HFFc6 (cell line): Measurements from ENCODE around the gene HIRA. TPM values are rescaled to one million over a fixed set of nuclear protein-coding genes. Genes with fewer than 3 reads are reported as not detected.

Experiments used
- DNase-seq: peaks from one replicate; pipeline ENCODE4 v3.0.0-alpha.2; 2018
- H3K27ac Mint-ChIP-seq: 2 replicates; pipeline ENCODE4 v1.8.0; 2020; ENCODE audit warnings: mild to moderate bottlenecking, mixed read lengths
- H3K27me3 Mint-ChIP-seq: 2 replicates; pipeline ENCODE4 v1.8.0; 2021; ENCODE audit warnings: mild to moderate bottlenecking, moderate library complexity, mixed read lengths; ENCODE audit not compliant: insufficient read depth
- H3K36me3 Mint-ChIP-seq: 2 replicates; pipeline ENCODE4 v1.8.0; 2021; ENCODE audit warnings: low read depth, mixed read lengths
- H3K4me1 Mint-ChIP-seq: 2 replicates; pipeline ENCODE4 v1.8.0; 2020; ENCODE audit warnings: low read depth, mixed read lengths
- H3K4me3 Mint-ChIP-seq: 2 replicates; pipeline ENCODE4 v1.8.0; 2020; ENCODE audit warnings: mild to moderate bottlenecking, moderate library complexity, mixed read lengths
- H3K9me3 Mint-ChIP-seq: 2 replicates; pipeline ENCODE4 v1.8.0; 2020; ENCODE audit warnings: mild to moderate bottlenecking, mixed read lengths
- total RNA-seq, 6 experiments: library from RNA; stranded (reverse); fragmentation: NEBNext Ultra II Directional; extraction: Animal tissue kit (Norgen Biotek cat#: 25700); gene quantifications; 2 replicates in 1 of 6; 3 replicates in 5 of 6; pipeline ENCODE4 v1.2.3, GENCODE V29; 2021
- TF ChIP-seq, protein P1 (sequence below): fragments of 200-600 bp; sonication (generic); IDR thresholded peaks from 2 replicates; pipeline ENCODE4 v1.5.0; 2021; ENCODE audit warnings: antibody characterized with exemption, mild to moderate bottlenecking

Gene HIRA
- total RNA-seq, 6 experiments from 2014 or later, result 26.6 to 30.8 (median 27.4) TPM

DNA sequence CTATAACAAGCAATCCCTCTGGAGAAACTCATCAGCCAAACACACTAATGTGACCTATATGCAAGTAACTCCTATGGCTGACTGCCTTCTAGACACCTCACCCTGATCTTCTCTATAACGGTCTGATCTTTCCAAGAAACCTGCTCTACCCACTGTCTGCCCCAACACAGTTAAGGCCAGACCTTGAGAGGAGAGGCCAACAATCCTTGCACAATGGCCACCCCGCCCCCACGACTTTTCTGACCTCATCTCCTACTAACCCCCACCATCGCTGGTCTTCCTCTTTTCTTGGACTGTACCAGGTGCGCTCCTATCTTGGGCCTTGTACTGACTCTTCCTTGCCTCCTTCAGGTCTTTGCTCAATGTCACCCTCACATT, 12.5 kb downstream of the HIRA start:
- H3K27ac Mint-ChIP-seq, result no peak overlapping the region

DNA sequence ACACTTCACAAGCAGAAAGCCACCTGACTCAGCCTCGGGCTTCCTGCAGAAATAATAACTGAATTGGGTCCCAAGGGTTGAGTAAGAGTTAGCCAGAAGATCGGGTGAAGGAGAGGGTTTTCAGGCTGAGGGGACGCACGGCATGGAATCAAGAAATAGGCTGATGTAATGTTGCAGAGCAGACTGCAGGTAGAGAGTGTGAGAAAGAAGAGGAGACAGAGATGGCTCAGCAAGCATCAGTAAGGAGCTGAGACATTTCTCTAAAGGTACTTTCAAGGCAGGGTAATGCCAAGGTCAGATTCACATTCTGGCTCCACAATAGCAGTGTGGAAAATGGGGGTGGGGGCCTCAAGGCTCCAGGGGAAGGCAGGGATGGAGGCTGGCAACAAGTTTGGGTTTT, 18.6 kb downstream of the HIRA start:
- Mint-ChIP-seq H3K9me3 (no peaks in the 10 kb centered on the region), H3K4me3 (no peak overlapping the region), H3K36me3 (peaks cover 10% of the 10 kb centered on the region; the same call in 1 of the 2 replicates), H3K4me1 (peaks cover 10% of the 10 kb centered on the region), H3K27ac (no peak overlapping the region), H3K27me3 (no peaks in the 10 kb centered on the region; the same call in 1 of the 2 replicates)
- TF ChIP-seq, protein P1, sequence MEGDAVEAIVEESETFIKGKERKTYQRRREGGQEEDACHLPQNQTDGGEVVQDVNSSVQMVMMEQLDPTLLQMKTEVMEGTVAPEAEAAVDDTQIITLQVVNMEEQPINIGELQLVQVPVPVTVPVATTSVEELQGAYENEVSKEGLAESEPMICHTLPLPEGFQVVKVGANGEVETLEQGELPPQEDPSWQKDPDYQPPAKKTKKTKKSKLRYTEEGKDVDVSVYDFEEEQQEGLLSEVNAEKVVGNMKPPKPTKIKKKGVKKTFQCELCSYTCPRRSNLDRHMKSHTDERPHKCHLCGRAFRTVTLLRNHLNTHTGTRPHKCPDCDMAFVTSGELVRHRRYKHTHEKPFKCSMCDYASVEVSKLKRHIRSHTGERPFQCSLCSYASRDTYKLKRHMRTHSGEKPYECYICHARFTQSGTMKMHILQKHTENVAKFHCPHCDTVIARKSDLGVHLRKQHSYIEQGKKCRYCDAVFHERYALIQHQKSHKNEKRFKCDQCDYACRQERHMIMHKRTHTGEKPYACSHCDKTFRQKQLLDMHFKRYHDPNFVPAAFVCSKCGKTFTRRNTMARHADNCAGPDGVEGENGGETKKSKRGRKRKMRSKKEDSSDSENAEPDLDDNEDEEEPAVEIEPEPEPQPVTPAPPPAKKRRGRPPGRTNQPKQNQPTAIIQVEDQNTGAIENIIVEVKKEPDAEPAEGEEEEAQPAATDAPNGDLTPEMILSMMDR, result no peak
- no peak for DNase-seq

More for the DNA sequence above, 12.5 kb downstream of the HIRA start:
- TF ChIP-seq, protein P1, result no peak
- Mint-ChIP-seq H3K4me3 (no peak overlapping the region), H3K36me3 (peaks cover 5% of the 10 kb centered on the region; the same call in 1 of the 2 replicates), H3K27me3 (no peaks in the 10 kb centered on the region; the same call in 1 of the 2 replicates), H3K9me3 (no peaks in the 10 kb centered on the region), H3K4me1 (peaks cover 31% of the 10 kb centered on the region)
- no peak for DNase-seq

GRCh38 chr22:19412478-19412877, 19.1 kb downstream of the HIRA start:
- H3K4me3 Mint-ChIP-seq, result no peak overlapping the region

GRCh38 chr22:19411690-19412045, 19.9 kb downstream of the HIRA start:
- DNase-seq, result no peak
- no peak overlapping the region for H3K4me3 Mint-ChIP-seq
- TF ChIP-seq, protein P1, result no peak
- no peak overlapping the region for H3K27ac Mint-ChIP-seq
- H3K36me3 Mint-ChIP-seq, result peaks cover 10% of the 10 kb centered on the region
- peaks cover 10% of the 10 kb centered on the region for H3K4me1 Mint-ChIP-seq
- H3K27me3 Mint-ChIP-seq, result no peaks in the 10 kb centered on the region; the same call in 1 of the 2 replicates
- H3K9me3 Mint-ChIP-seq, result no peaks in the 10 kb centered on the region

More at GRCh38 chr22:19412478-19412877, 19.1 kb downstream of the HIRA start:
- TF ChIP-seq, protein P1, result no peak
- no peak for DNase-seq
- Mint-ChIP-seq H3K4me1 (peaks cover 10% of the 10 kb centered on the region), H3K27ac (no peak overlapping the region), H3K27me3 (no peaks in the 10 kb centered on the region; the same call in 1 of the 2 replicates), H3K9me3 (no peaks in the 10 kb centered on the region), H3K36me3 (peaks cover 10% of the 10 kb centered on the region)

- no peaks in the 10 kb centered on the region for H3K9me3 Mint-ChIP-seq
- H3K4me3 Mint-ChIP-seq, result no peak overlapping the region
- TF ChIP-seq, protein P1, result no peak
- H3K27ac Mint-ChIP-seq, result no peak overlapping the region
- no peaks in the 10 kb centered on the region; the same call in 1 of the 2 replicates for H3K27me3 Mint-ChIP-seq
- peaks cover 13% of the 10 kb centered on the region for H3K36me3 Mint-ChIP-seq
- DNase-seq, result no peak
- peaks cover 10% of the 10 kb centered on the region for H3K4me1 Mint-ChIP-seq
Measured at GRCh38 chr22:19410941-19411689, 20.4 kb downstream of the HIRA start.
